HCT116 (cell line): ENCODE data around the gene ENOX1. TPM values are rescaled to one million over a fixed set of nuclear protein-coding genes. Genes with fewer than 3 reads are reported as not detected.

Source experiments
- ATAC-seq: fragments of 200-7000 bp; cut with Tn5 transposase; 2 replicates; pipeline ENCODE4 v1.9.1; 2020; ENCODE audit warnings: mild to moderate bottlenecking, moderate library complexity
- BruUV-seq: library from RNA; stranded (reverse); fragments of 400-500 nt; replicated peaks from 2 replicates; lab custom pipeline; 2021; lab: Mats Ljungman, UMichigan
- CTCF ChIA-PET: fragments of 300-600 bp; sonication (Branson Sonifier 250); formaldehyde crosslinking; loops from one replicate; lab custom pipeline; 2021; ENCODE audit warnings: antibody characterized with exemption; lab: Charles Lee
- POLR2A ChIA-PET: fragments of 300-600, 350-600 bp; sonication (Branson Sonifier 250); formaldehyde crosslinking; loops from one replicate; lab custom pipeline; 2021; ENCODE audit warnings: antibody characterized with exemption; lab: Charles Lee
- RAD21 ChIA-PET, 2 experiments: fragments of 300-600 bp; sonication (Branson Sonifier 250); formaldehyde crosslinking; loops; one replicate each; lab custom pipeline; 2023; ENCODE audit warnings: low total read pairs in 2 of 2; ENCODE audit not compliant: uncharacterized antibody in 2 of 2, unreplicated experiment in 2 of 2, low non-redundant PET in 1 of 2; lab: Charles Lee
- DNase-seq: peaks from one replicate; pipeline ENCODE4 v3.0.0-alpha.2; 2010; ENCODE audit warnings: low read depth, low spot score
- H2AFZ ChIP-seq: fragments of 200-600 bp; shearing (Covaris generic), sonication (generic); 2 replicates; pipeline ENCODE4 v1.6.1; 2017; ENCODE audit warnings: low read depth, mixed run types, mixed read lengths, antibody characterized with exemption, low read length; ENCODE audit not compliant: poor library complexity, severe bottlenecking
- H3K27ac ChIP-seq: 2 replicates; pipeline ENCODE4 v1.5.1; 2012; ENCODE audit warnings: low read depth, low read length
- H3K27me3 ChIP-seq: fragments of 200-600 bp; sonication (generic); 2 replicates; pipeline ENCODE4 v1.6.1; 2016; ENCODE audit warnings: mixed run types, low read length, mixed read lengths; ENCODE audit not compliant: insufficient read depth
- H3K36me3 ChIP-seq, 2 experiments: fragments of 200-500 bp in 1 of 2; fragments of 200-600 bp in 1 of 2; sonication (Bioruptor generic) in 1 of 2; sonication (generic) in 1 of 2; 2 replicates each; pipeline versions ENCODE4 v1.5.1 to v1.6.1; 2014 to 2016; ENCODE audit warnings: low read length in 2 of 2, inconsistent platforms in 1 of 2, mixed read lengths in 1 of 2, mixed run types in 1 of 2; ENCODE audit not compliant: insufficient read depth in 2 of 2, control insufficient read depth in 1 of 2
- H3K4me1 ChIP-seq, 2 experiments: fragments of 200-600 bp in 1 of 2; sonication (generic) in 1 of 2; 2 replicates each; pipeline versions ENCODE4 v1.5.1 to v1.6.1; 2012 to 2017; ENCODE audit warnings: low read length in 2 of 2, inconsistent platforms in 1 of 2, mild to moderate bottlenecking in 1 of 2, mixed read lengths in 1 of 2, mixed run types in 1 of 2, moderate library complexity in 1 of 2; ENCODE audit not compliant: insufficient read depth in 2 of 2, control insufficient read depth in 1 of 2
- H3K4me2 ChIP-seq: fragments of 200-600 bp; sonication (generic); 2 replicates; pipeline ENCODE4 v1.6.1; 2017; ENCODE audit warnings: mixed run types, low read length, mixed read lengths
- H3K4me3 ChIP-seq, 2 experiments: fragments of 200-600 bp in 1 of 2; sonication (generic) in 1 of 2; replicated peaks in 1 of 2; 2 replicates each; pipeline ENCODE4 v1.5.1; 2011 to 2016; ENCODE audit warnings: low read length in 2 of 2, control low read depth in 1 of 2, low read depth in 1 of 2, mild to moderate bottlenecking in 1 of 2, mixed read lengths in 1 of 2, mixed run types in 1 of 2
- H3K79me2 ChIP-seq: fragments of 200-600 bp; sonication (generic); 2 replicates; pipeline ENCODE4 v1.6.1; 2017; ENCODE audit warnings: mild to moderate bottlenecking, mixed run types, low read length, moderate library complexity, mixed read lengths; ENCODE audit not compliant: insufficient read depth
- H3K9ac ChIP-seq: fragments of 200-600 bp; sonication (generic); 2 replicates; pipeline ENCODE4 v1.6.1; 2016; ENCODE audit warnings: low read length, mixed read lengths
- H3K9me2 ChIP-seq: fragments of 200-600 bp; sonication (generic), shearing (Covaris generic); 2 replicates; pipeline ENCODE4 v1.6.1; 2017; ENCODE audit warnings: mixed run types, mild to moderate bottlenecking, moderate library complexity; ENCODE audit not compliant: insufficient read depth
- H3K9me3 ChIP-seq, 2 experiments: fragments of 200-500 bp in 1 of 2; fragments of 200-600 bp in 1 of 2; sonication (Bioruptor generic) in 1 of 2; sonication (generic) in 1 of 2; 2 replicates each; pipeline ENCODE4 v1.6.1; 2014 to 2017; ENCODE audit warnings: low read length in 2 of 2, mixed read lengths in 2 of 2, inconsistent platforms in 1 of 2, low read depth in 1 of 2, mild to moderate bottlenecking in 1 of 2, mixed run types in 1 of 2, moderate library complexity in 1 of 2; ENCODE audit not compliant: control insufficient read depth in 1 of 2, insufficient read depth in 1 of 2
- H4K20me1 ChIP-seq: fragments of 200-600 bp; sonication (generic), shearing (Covaris generic); 2 replicates; pipeline ENCODE4 v1.6.1; 2017; ENCODE audit warnings: mixed run types, mild to moderate bottlenecking, moderate library complexity; ENCODE audit not compliant: insufficient read depth
- CBX3 ChIP-seq: IDR thresholded peaks from 2 replicates; pipeline ENCODE4 v1.6.1; 2012; ENCODE audit warnings: low read depth
- CTCF ChIP-seq, 3 experiments: fragments of 200-600 bp in 1 of 3; sonication (generic) in 1 of 3; IDR thresholded peaks in 2 of 3; conservative IDR thresholded peaks in 1 of 3; 2 replicates each; pipeline ENCODE4 v1.5.1; 2012 to 2017; ENCODE audit warnings: low read depth in 2 of 3, low read length in 2 of 3, antibody characterized with exemption in 1 of 3, borderline replicate concordance in 1 of 3, control low read depth in 1 of 3, mild to moderate bottlenecking in 1 of 3, mixed read lengths in 1 of 3, mixed run types in 1 of 3, moderate library complexity in 1 of 3; ENCODE audit not compliant: insufficient read depth in 1 of 3
- EGR1 ChIP-seq: IDR thresholded peaks from 2 replicates; pipeline ENCODE4 v1.6.1; 2012; ENCODE audit warnings: low read depth
- ELF1 ChIP-seq: IDR thresholded peaks from 2 replicates; pipeline ENCODE4 v1.6.1; 2012; ENCODE audit warnings: low read depth, borderline replicate concordance
- EZH2phosphoT487 ChIP-seq: fragments of 200-600 bp; IDR thresholded peaks from 2 replicates; pipeline ENCODE4 v1.6.1; 2018; ENCODE audit warnings: antibody characterized with exemption, borderline replicate concordance
- RAD21 ChIP-seq: IDR thresholded peaks from 2 replicates; pipeline ENCODE4 v1.6.1; 2012; ENCODE audit warnings: low read depth, mild to moderate bottlenecking
- YY1 ChIP-seq: IDR thresholded peaks from 2 replicates; pipeline ENCODE4 v1.6.1; 2011; ENCODE audit warnings: low read length, low read depth, moderate library complexity, mild to moderate bottlenecking; ENCODE audit not compliant: insufficient replicate concordance; ENCODE audit errors: extremely low read depth
- intact Hi-C: fragments of 100-400 bp; cut with micrococcal nuclease; formaldehyde crosslinking; loops from 2 replicates; pipeline ENCODE4 v1.10.0; 2022
- total RNA-seq: library from RNA; stranded (reverse); gene quantifications from one replicate; pipeline ENCODE4 v1.2.1, GENCODE V29; 2021; ENCODE audit not compliant: unreplicated experiment

Gene ENOX1
- total RNA-seq, 1 experiment from 2014 or later: 4.5 TPM

GRCh38 chr13:43804461-43805070 lies 17.8 kb upstream of the ENOX1 start:
- Histone ChIP-seq H3K36me3 (no peaks in the 10 kb centered on the region), H3K79me2 (no peaks in the 10 kb centered on the region), H3K9ac (no peak overlapping the region), H3K9me3 (no peaks in the 10 kb centered on the region), H3K27ac (peak overlapping the region; percentile 23; the same call in 1 of the 2 replicates), H4K20me1 (no peaks in the 10 kb centered on the region), H3K4me3 (peak overlapping the region; percentile 23 to 36), H3K9me2 (no peaks in the 10 kb centered on the region), H3K27me3 (no peaks in the 10 kb centered on the region), H3K4me1 (peaks cover 6 to 19% of the 10 kb centered on the region in 2 experiments), H2AFZ (peak overlapping the region; percentile 36), H3K4me2 (peak overlapping the region; percentile 76)
- intact Hi-C loops: loop anchor here (1.0 to 10.0 kb wide), 5 partner anchors 502 to 1209 kb away; no protein-coding TSS in a partner anchor
- ATAC-seq (peak; percentile 67), DNase-seq (peak; percentile 55)
- RAD21 ChIA-PET: interaction anchor here (1.2 kb wide), 2 partner anchors 720 kb away, joined by 4 to 5 read pairs; no protein-coding TSS in a partner anchor
- TF ChIP-seq EZH2phosphoT487 (no peak), RAD21 (peak; percentile 65), CTCF (IDR thresholded peaks at IDR 0.05 in 2 of 3, conservative IDR thresholded peaks at IDR 0.05 in 1 of 3; ENCODE audit: borderline replicate concordance in 1 of 3, insufficient read depth in 1 of 3, low read depth in 2 of 3, low read length in 2 of 3) (peak in 2 of 3 experiments; percentile 46 to 62; a peak in 3 of 6 replicates)
- POLR2A ChIA-PET: interaction anchor here (1.0 to 1.3 kb wide), 2 partner anchors 12 to 814 kb away, joined by 3 to 4 read pairs; no protein-coding TSS in a partner anchor
- BruUV-seq: no TSS peak
- CTCF ChIA-PET: interaction anchor here (0.6 to 2.1 kb wide), 25 partner anchors 10 to 1470 kb away, joined by 3 to 24 read pairs (median 4); no protein-coding TSS in a partner anchor

DNA sequence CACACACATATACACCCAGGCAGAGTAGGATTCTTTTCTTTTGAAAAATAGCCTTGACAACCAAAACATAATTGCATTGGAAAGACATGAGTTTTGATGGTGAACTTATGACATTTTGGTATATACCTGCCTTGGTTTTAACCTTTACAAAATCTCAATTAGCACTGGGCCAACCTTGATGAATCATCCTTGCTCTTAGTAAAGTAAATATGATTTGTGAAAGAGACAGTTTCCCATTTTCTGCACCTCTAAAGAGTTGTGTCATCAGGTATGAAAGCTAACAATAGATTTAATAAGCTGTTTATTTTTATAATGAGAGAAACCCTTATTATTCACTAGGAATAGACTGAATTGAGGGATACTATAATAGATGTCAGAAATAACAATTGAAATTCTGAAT lies 15.7 kb upstream of the ENOX1 start:
- CTCF ChIA-PET: interaction anchor here (0.9 kb wide), 1 partner anchor 499 kb away, joined by 3 read pairs; no protein-coding TSS in a partner anchor
- no TSS peak for BruUV-seq
- intact Hi-C loops: loop anchor here (5.0 to 10.0 kb wide), 3 partner anchors 500 to 1138 kb away; no protein-coding TSS in a partner anchor

More for the DNA sequence above, 15.7 kb upstream of the ENOX1 start:
- Histone ChIP-seq H3K9me2 (no peaks in the 10 kb centered on the region), H3K9ac (no peak overlapping the region), H3K4me1 (peaks cover 6 to 19% of the 10 kb centered on the region in 2 experiments), H3K27me3 (no peaks in the 10 kb centered on the region), H3K4me2 (no peak overlapping the region), H2AFZ (no peak overlapping the region), H4K20me1 (no peaks in the 10 kb centered on the region), H3K9me3 (no peaks in the 10 kb centered on the region), H3K36me3 (no peaks in the 10 kb centered on the region), H3K79me2 (no peaks in the 10 kb centered on the region), H3K27ac (no peak overlapping the region), H3K4me3 (no peak overlapping the region)
- ATAC-seq: no peak
- POLR2A ChIA-PET: no interaction called here
- DNase-seq: no peak
- TF ChIP-seq CBX3 (no peak), RAD21 (no peak), YY1 (no peak), EGR1 (no peak), EZH2phosphoT487 (no peak), ELF1 (no peak)
- RAD21 ChIA-PET: no interaction called here
